PC-9 (cell line): ENCODE results near the gene ARID5A. TPM values are rescaled to one million over a fixed set of nuclear protein-coding genes. Genes with fewer than 3 reads are reported as not detected.

Source experiments
- BruUV-seq: library from RNA; stranded (reverse); fragments of 400-500 nt; replicated peaks from 2 replicates; lab custom pipeline; 2021; lab: Mats Ljungman, UMichigan
- CTCF ChIA-PET: fragments of 300-600 bp; sonication (Branson Sonifier 250); formaldehyde crosslinking; loops from one replicate; lab custom pipeline; 2022; ENCODE audit warnings: antibody characterized with exemption; lab: Charles Lee
- POLR2A ChIA-PET: fragments of 300-600 bp; sonication (Branson Sonifier 250); formaldehyde crosslinking; loops from one replicate; lab custom pipeline; 2022; ENCODE audit warnings: antibody characterized with exemption; ENCODE audit not compliant: unreplicated experiment; lab: Charles Lee
- DNase-seq, 2 experiments: peaks; one replicate each; pipeline versions ENCODE4 v3.0.0 to v3.0.0-alpha.2; 2015 to 2022; ENCODE audit warnings: mixed read lengths in 1 of 2
- H2AFZ ChIP-seq: fragments of 200-600 bp; sonication (generic); 2 replicates; pipeline ENCODE4 v1.8.1; 2017; ENCODE audit warnings: antibody characterized with exemption
- H3F3A ChIP-seq: fragments of 200-600 bp; sonication (generic); 2 replicates; pipeline ENCODE4 v1.8.1; 2017; ENCODE audit warnings: antibody characterized with exemption, mild to moderate bottlenecking, low read depth; ENCODE audit not compliant: insufficient read depth
- H3K27ac ChIP-seq: fragments of 200-600 bp; sonication (generic); 2 replicates; pipeline ENCODE4 v1.6.1; 2016; ENCODE audit warnings: mixed run types
- H3K27me3 ChIP-seq: fragments of 200-600 bp; sonication (generic); 2 replicates; pipeline ENCODE4 v1.6.1; 2016; ENCODE audit warnings: low read depth, mixed run types; ENCODE audit not compliant: insufficient read depth
- H3K36me3 ChIP-seq: fragments of 200-600 bp; sonication (generic); 2 replicates; pipeline ENCODE4 v1.6.1; 2016; ENCODE audit warnings: low read depth, mixed run types
- H3K4me1 ChIP-seq: fragments of 200-600 bp; sonication (generic); replicated peaks from 2 replicates; pipeline ENCODE4 v1.6.1; 2016; ENCODE audit warnings: mixed run types; ENCODE audit not compliant: insufficient read depth
- H3K4me2 ChIP-seq: fragments of 200-600 bp; sonication (generic); 2 replicates; pipeline ENCODE4 v1.6.1; 2017; ENCODE audit warnings: mixed run types
- H3K4me3 ChIP-seq: fragments of 200-600 bp; sonication (generic); 2 replicates; pipeline ENCODE4 v1.6.1; 2016; ENCODE audit warnings: mixed run types
- H3K79me2 ChIP-seq: fragments of 200-600 bp; sonication (generic); 2 replicates; pipeline ENCODE4 v1.6.1; 2017; ENCODE audit warnings: low read depth, mixed run types
- H3K9me2 ChIP-seq: fragments of 200-600 bp; sonication (generic); 2 replicates; pipeline ENCODE4 v1.8.1; 2017; ENCODE audit warnings: mild to moderate bottlenecking; ENCODE audit not compliant: insufficient read depth
- H3K9me3 ChIP-seq: fragments of 200-600 bp; sonication (generic); 2 replicates; pipeline ENCODE4 v1.8.1; 2016; ENCODE audit warnings: low read depth; ENCODE audit not compliant: insufficient read depth
- H4K20me1 ChIP-seq: fragments of 200-600 bp; sonication (generic); 2 replicates; pipeline ENCODE4 v1.8.1; 2017; ENCODE audit not compliant: insufficient read depth
- CTCF ChIP-seq: fragments of 200-600 bp; sonication (generic); conservative IDR thresholded peaks from 2 replicates; pipeline ENCODE4 v1.6.1; 2017; ENCODE audit warnings: mixed run types, antibody characterized with exemption, mild to moderate bottlenecking, moderate library complexity
- EZH2 ChIP-seq: fragments of 200-600 bp; sonication (generic); IDR thresholded peaks from 2 replicates; pipeline ENCODE4 v1.8.0; 2017; ENCODE audit warnings: antibody characterized with exemption, low read depth
- intact Hi-C: fragments of 100-400 bp; cut with micrococcal nuclease; formaldehyde crosslinking; loops from one replicate; pipeline ENCODE4 v1.10.0; 2022; ENCODE audit not compliant: unreplicated experiment
- total RNA-seq: library from RNA; stranded (reverse); gene quantifications from 2 replicates; pipeline ENCODE4 v1.2.3, GENCODE V29; 2021

ARID5A gene
- total RNA-seq, 1 experiment from 2014 or later: 6.0 TPM

GRCh38 chr2:96535331-96535730 lies 1.2 kb upstream of the ARID5A start:
- CTCF ChIA-PET: no interaction called here
- no peak overlapping the region for H3K4me2 ChIP-seq

GRCh38 chr2:96537066-96537733 lies 648 bp downstream of the ARID5A start:
- TSS peak; percentile 26 for BruUV-seq
- CTCF ChIA-PET: interaction anchor here (0.7 kb wide), 1 partner anchor 74 kb away, joined by 5 read pairs; no protein-coding TSS in a partner anchor
- TF ChIP-seq EZH2 (no peak), CTCF (no peak)
- peaks cover 4% of the 10 kb centered on the region; the same call in 1 of the 2 replicates for H4K20me1 ChIP-seq
- H3K4me2 ChIP-seq: peak overlapping the region; percentile 91
- H3K79me2 ChIP-seq: no peaks in the 10 kb centered on the region; the same call in 1 of the 2 replicates
- H3K9me3 ChIP-seq: no peaks in the 10 kb centered on the region
- H2AFZ ChIP-seq: peak overlapping the region; percentile 80
- POLR2A ChIA-PET: no interaction called here
- H3K27me3 ChIP-seq: no peaks in the 10 kb centered on the region
- H3K4me1 ChIP-seq: peaks cover 47% of the 10 kb centered on the region
- H3F3A ChIP-seq: peaks cover 37% of the 10 kb centered on the region
- no peaks in the 10 kb centered on the region for H3K36me3 ChIP-seq
- no peaks in the 10 kb centered on the region for H3K9me2 ChIP-seq
- H3K27ac ChIP-seq: no peak overlapping the region
- intact Hi-C loops: no loop called here
- H3K4me3 ChIP-seq: peak overlapping the region; percentile 70
- DNase-seq: peak; percentile 40 to 46

More at GRCh38 chr2:96535331-96535730, 1.2 kb upstream of the ARID5A start:
- Histone ChIP-seq H3F3A (peaks cover 37% of the 10 kb centered on the region), H3K4me3 (no peak overlapping the region), H4K20me1 (peaks cover 4% of the 10 kb centered on the region; the same call in 1 of the 2 replicates), H3K9me2 (no peaks in the 10 kb centered on the region), H3K27ac (no peak overlapping the region), H2AFZ (no peak overlapping the region), H3K79me2 (no peaks in the 10 kb centered on the region; the same call in 1 of the 2 replicates), H3K27me3 (no peaks in the 10 kb centered on the region), H3K4me1 (peaks cover 48% of the 10 kb centered on the region), H3K36me3 (no peaks in the 10 kb centered on the region), H3K9me3 (no peaks in the 10 kb centered on the region)
- TF ChIP-seq EZH2 (no peak), CTCF (no peak)
- BruUV-seq: no TSS peak
- intact Hi-C loops: no loop called here
- no peak for DNase-seq
- POLR2A ChIA-PET: no interaction called here

GRCh38 chr2:96537734-96538486 lies 1.4 kb downstream of the ARID5A start:
- H3K36me3 ChIP-seq: no peaks in the 10 kb centered on the region
- peaks cover 39% of the 10 kb centered on the region for H3K4me1 ChIP-seq
- no peaks in the 10 kb centered on the region for H3K27me3 ChIP-seq
- intact Hi-C loops: no loop called here
- H4K20me1 ChIP-seq: peaks cover 4% of the 10 kb centered on the region; the same call in 1 of the 2 replicates
- ChIA-PET POLR2A (no interaction called here), CTCF (no interaction called here)
- H3K9me3 ChIP-seq: no peaks in the 10 kb centered on the region
- peak overlapping the region; percentile 91 for H3K4me2 ChIP-seq
- no peak overlapping the region for H2AFZ ChIP-seq
- no TSS peak for BruUV-seq
- TF ChIP-seq EZH2 (no peak), CTCF (no peak)
- no peaks in the 10 kb centered on the region; the same call in 1 of the 2 replicates for H3K79me2 ChIP-seq
- H3F3A ChIP-seq: peaks cover 33% of the 10 kb centered on the region
- no peak for DNase-seq
- H3K27ac ChIP-seq: no peak overlapping the region
- H3K9me2 ChIP-seq: no peaks in the 10 kb centered on the region
- peak overlapping the region; percentile 70; the same call in 1 of the 2 replicates for H3K4me3 ChIP-seq
